Urothelium cell line (cell line): ENCODE data around the gene OR52K2.
"Not testable (repeated sequence)": the region's sequence is repeated elsewhere in the genome, so short reads cannot be mapped to it uniquely, and the experiment has no call there.

Experiments used
- DNase-seq: peaks from one replicate; pipeline ENCODE4 v3.0.0; 2011; ENCODE audit warnings: low spot score, mixed read lengths
- FAIRE-seq: peaks from 2 replicates; lab custom pipeline; 2011; peaks lifted over from hg19 to GRCh38; lab: Jason Lieb, UNC

Gene OR52K2

GRCh38 chr11:4448995-4449394, at the start of gene OR52K2:
Gene OR52K2 (plus strand): TSS chr11:4449295. CDS start chr11:4449340, 45 bp downstream.
- no peak for FAIRE-seq
- DNase-seq = no peak

- DNase-seq, FAIRE-seq: not testable (repeated sequence)
These were observed 42.9 kb upstream of the OR52K2 start for GRCh38 chr11:4406206-4406605.

- DNase-seq (no peak), FAIRE-seq (no peak)
These were observed 32.8 kb upstream of the OR52K2 start for GRCh38 chr11:4416306-4416705.

GRCh38 chr11:4416816-4417215, 32.3 kb upstream of the OR52K2 start:
- FAIRE-seq = no peak

GRCh38 chr11:4418403-4418802, 30.7 kb upstream of the OR52K2 start:
- FAIRE-seq = no peak

More at GRCh38 chr11:4416816-4417215, 32.3 kb upstream of the OR52K2 start:
- no peak for DNase-seq

GRCh38 chr11:4430051-4430450, 19.0 kb upstream of the OR52K2 start:
- DNase-seq (no peak), FAIRE-seq (no peak)

More at GRCh38 chr11:4418403-4418802, 30.7 kb upstream of the OR52K2 start:
- no peak for DNase-seq

- DNase-seq (no peak), FAIRE-seq (no peak)
These were observed 15.2 kb upstream of the OR52K2 start for GRCh38 chr11:4433856-4434255.

- DNase-seq (no peak), FAIRE-seq (no peak)
These were observed 12.7 kb upstream of the OR52K2 start for GRCh38 chr11:4436411-4436810.

GRCh38 chr11:4441515-4441914, 7.6 kb upstream of the OR52K2 start:
- DNase-seq (no peak), FAIRE-seq (no peak)

GRCh38 chr11:4443232-4443891, 5.7 kb upstream of the OR52K2 start:
- FAIRE-seq (no peak), DNase-seq (no peak)

GRCh38 chr11:4453118-4453517, 4.0 kb downstream of the OR52K2 start:
- DNase-seq (no peak), FAIRE-seq (no peak)

GRCh38 chr11:4454021-4454420, 4.9 kb downstream of the OR52K2 start:
- FAIRE-seq (no peak), DNase-seq (no peak)

GRCh38 chr11:4455419-4455818, 6.3 kb downstream of the OR52K2 start:
- FAIRE-seq = no peak

GRCh38 chr11:4459500-4459899, 10.4 kb downstream of the OR52K2 start:
- FAIRE-seq (no peak), DNase-seq (peak; percentile 12)

More at GRCh38 chr11:4455419-4455818, 6.3 kb downstream of the OR52K2 start:
- no peak for DNase-seq

GRCh38 chr11:4460151-4460550, 11.1 kb downstream of the OR52K2 start:
- no peak for DNase-seq
- FAIRE-seq = no peak

- FAIRE-seq (no peak), DNase-seq (peak; percentile 24)
These were observed 15.4 kb downstream of the OR52K2 start for GRCh38 chr11:4464216-4465159.

- FAIRE-seq (no peak), DNase-seq (no peak)
These were observed 16.3 kb downstream of the OR52K2 start for GRCh38 chr11:4465407-4465806.

GRCh38 chr11:4466131-4466870, 17.2 kb downstream of the OR52K2 start:
- DNase-seq (no peak), FAIRE-seq (no peak)

GRCh38 chr11:4466871-4467442, 17.9 kb downstream of the OR52K2 start:
- no peak for FAIRE-seq

GRCh38 chr11:4467811-4468606, 18.9 kb downstream of the OR52K2 start:
- FAIRE-seq = no peak
- no peak for DNase-seq

More at GRCh38 chr11:4466871-4467442, 17.9 kb downstream of the OR52K2 start:
- no peak for DNase-seq
